Neural crest cell (in vitro differentiated cells): ENCODE data around the gene FILIP1. TPM values are rescaled to one million over a fixed set of nuclear protein-coding genes. Genes with fewer than 3 reads are reported as not detected.

ENCODE experiments used
- DNase-seq: peaks from one replicate; pipeline ENCODE4 v3.0.0; 2021; ENCODE audit warnings: low read depth, mixed read lengths, low spot score
- H3K27ac Mint-ChIP-seq: one replicate; pipeline ENCODE4 v1.8.0; 2021; ENCODE audit warnings: mild to moderate bottlenecking, mixed read lengths; ENCODE audit not compliant: unreplicated experiment
- H3K27me3 Mint-ChIP-seq: 2 replicates; pipeline ENCODE4 v1.8.0; 2021; ENCODE audit warnings: low read depth, mild to moderate bottlenecking, mixed read lengths
- H3K36me3 Mint-ChIP-seq: 2 replicates; pipeline ENCODE4 v1.8.0; 2021; ENCODE audit warnings: low read depth, mild to moderate bottlenecking, mixed read lengths
- H3K4me1 Mint-ChIP-seq: 2 replicates; pipeline ENCODE4 v1.8.0; 2021; ENCODE audit warnings: mixed read lengths
- H3K4me3 Mint-ChIP-seq: one replicate; pipeline ENCODE4 v1.8.0; 2021; ENCODE audit warnings: mild to moderate bottlenecking, mixed read lengths
- H3K9me3 Mint-ChIP-seq: 2 replicates; pipeline ENCODE4 v1.8.0; 2021; ENCODE audit warnings: mixed read lengths
- CTCF ChIP-seq: fragments of 200-600 bp; sonication (generic); conservative IDR thresholded peaks from 2 replicates; pipeline ENCODE4 v1.5.0; 2021; ENCODE audit warnings: antibody characterized with exemption, mild to moderate bottlenecking
- microRNA-seq: library from miRNA; unstranded; fragments of <30 nt; microRNA quantifications from one replicate; pipeline ENCODE4, GENCODE V29; 2020
- total RNA-seq: library from RNA; stranded (reverse); gene quantifications from 2 replicates; pipeline ENCODE4 v1.2.1, GENCODE V29; 2021

The FILIP1 gene
- total RNA-seq, 1 donor from 2014 or later: 0.79 TPM

- H3K27me3 Mint-ChIP-seq: peaks cover 26% of the 10 kb centered on the region
- TF ChIP-seq CTCF: no peak
- no peak for DNase-seq
- peaks cover 2% of the 10 kb centered on the region for H3K36me3 Mint-ChIP-seq
- peak overlapping the region; percentile 97 for H3K4me3 Mint-ChIP-seq
- H3K4me1 Mint-ChIP-seq: peaks cover 22% of the 10 kb centered on the region
- no peaks in the 10 kb centered on the region for H3K9me3 Mint-ChIP-seq
- peak overlapping the region; percentile 93 for H3K27ac Mint-ChIP-seq
Observed at GRCh38 chr6:75244063-75244584, 249.5 kb downstream of the FILIP1 start.

GRCh38 chr6:75243333-75244062, 250.1 kb downstream of the FILIP1 start, which contains the start of gene COX7A2:
Gene COX7A2, minus strand, starts transcription at chr6:75243801. Its CDS starts 67 bp downstream, at chr6:75243734.
- Mint-ChIP-seq H3K27me3 (peaks cover 26% of the 10 kb centered on the region), H3K4me1 (peaks cover 22% of the 10 kb centered on the region), H3K36me3 (peaks cover 2% of the 10 kb centered on the region), H3K9me3 (no peaks in the 10 kb centered on the region), H3K4me3 (peak within 1 kb of the TSS; percentile 97), H3K27ac (peak within 1 kb of the TSS; percentile 98)
- TF ChIP-seq CTCF: no peak
- DNase-seq: peak; percentile 71

Small RNA genes within 50 kb of the gene (microRNA-seq; reads per million reads assigned to microRNA genes)
- not detected for gene MIR4463

Other genes with a start within 250 kb of the FILIP1 start
- gene COX7A2, start 250.0 kb downstream of the FILIP1 start, total RNA-seq: 346 and 360 TPM in 2 replicates
- 44.5 and 47.3 TPM in 2 replicates for gene TMEM30A, start 209.0 kb downstream of the FILIP1 start, total RNA-seq
- gene SENP6, start 108.1 kb upstream of the FILIP1 start, total RNA-seq: 95.2 and 96.5 TPM in 2 replicates